Measurements from ENCODE around the gene ZMIZ1.

Gene ZMIZ1

DNA sequence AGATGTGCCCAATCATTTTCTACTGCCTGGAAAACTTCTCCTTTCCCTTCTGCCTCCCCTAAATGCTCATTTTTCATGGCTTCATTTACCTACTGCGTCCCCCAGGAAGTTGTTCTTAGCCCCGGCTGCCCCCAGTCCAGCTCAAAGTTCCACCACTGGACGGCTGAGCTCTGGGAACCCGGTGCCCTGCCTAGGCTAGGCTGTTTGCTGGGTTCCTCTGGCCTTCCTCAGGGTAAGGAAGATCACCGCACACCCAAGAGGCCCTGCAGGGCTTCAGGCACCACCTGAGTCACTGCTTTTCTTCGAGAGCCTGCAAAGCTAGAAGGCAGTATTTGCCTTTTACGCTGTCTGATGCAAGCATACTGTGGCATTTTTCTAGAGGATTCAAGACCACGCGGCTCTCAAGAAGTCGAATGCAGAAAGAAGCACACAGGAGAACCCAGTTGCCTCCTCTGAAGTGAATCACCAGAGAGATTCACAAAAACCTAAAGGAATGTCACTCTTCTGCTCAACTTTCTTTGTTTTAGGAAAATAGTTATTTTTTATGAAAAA lies 46.7 kb upstream of the ZMIZ1 start:
- no peak overlapping the region for H3K4me2 ChIP-seq (ENCODE audit: low read length)
- no peak overlapping the region for H3K27ac ChIP-seq (ENCODE audit: low read depth, low read length)
- no peak overlapping the region for H3K23ac ChIP-seq (ENCODE audit: low read length)

DNA sequence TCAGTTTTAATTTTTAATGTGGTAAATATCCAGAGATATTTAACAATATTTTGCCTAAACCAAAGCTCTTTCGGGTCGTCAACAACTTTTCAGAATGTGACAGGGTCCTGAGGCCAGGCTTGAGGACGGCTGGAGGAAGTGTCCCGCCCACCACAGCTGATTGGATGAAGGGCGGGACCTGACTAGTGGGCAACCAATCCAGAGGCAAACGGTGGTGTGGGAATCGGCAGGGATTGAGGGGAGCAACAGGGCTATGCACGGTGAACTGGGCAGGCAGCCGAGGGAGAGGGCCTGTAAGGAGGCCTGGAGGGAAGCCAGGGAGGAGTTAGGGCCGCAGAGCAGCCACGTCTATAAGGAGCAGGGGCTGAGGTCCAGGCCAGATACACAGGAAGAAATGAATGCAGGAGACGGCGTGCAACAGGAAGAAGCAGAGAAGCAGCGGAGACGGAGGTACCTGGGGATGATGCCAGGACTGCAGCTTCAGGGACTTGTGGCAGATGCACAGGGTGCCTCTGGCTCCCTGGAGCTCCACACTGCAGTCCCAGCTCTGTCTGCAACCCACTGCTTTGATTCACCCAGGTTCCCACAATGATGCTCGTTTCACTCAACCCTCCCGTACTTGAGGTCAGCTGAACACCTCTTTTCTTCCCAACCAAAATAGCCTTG lies 46.1 kb upstream of the ZMIZ1 start:
- Histone ChIP-seq H3K23ac (ENCODE audit: low read length) (no peak overlapping the region), H3K4ac (ENCODE audit: low read depth, low read length) (no peak overlapping the region), H4K8ac (ENCODE audit: low read depth, low read length) (no peak overlapping the region), H3K79me1 (ENCODE audit: low read length) (no peaks in the 10 kb centered on the region), H3K27me3 (ENCODE audit: insufficient read depth, low read length, poor library complexity) (no peaks in the 10 kb centered on the region), H3K27ac (ENCODE audit: low read depth, low read length) (no peak overlapping the region), H2BK15ac (replicated peaks; ENCODE audit: low read depth) (no peak overlapping the region), H3K4me3 (ENCODE audit: low read length) (no peak overlapping the region), H4K5ac (ENCODE audit: low read length) (no peak overlapping the region), H3K56ac (ENCODE audit: low read length) (no peak overlapping the region), H3K79me2 (ENCODE audit: control insufficient read depth, insufficient read depth, low read length) (no peaks in the 10 kb centered on the region), H2AK5ac (ENCODE audit: low read length) (no peak overlapping the region), H3K9ac (ENCODE audit: low read length) (no peak overlapping the region), H3K18ac (ENCODE audit: low read length) (no peak overlapping the region), H2BK5ac (ENCODE audit: low read length) (no peak overlapping the region), H3K4me2 (ENCODE audit: low read length) (no peak overlapping the region), H3K36me3 (ENCODE audit: control insufficient read depth, insufficient read depth, low read length) (no peaks in the 10 kb centered on the region), H2BK120ac (ENCODE audit: low read depth, low read length) (no peak overlapping the region), H3K4me1 (ENCODE audit: control insufficient read depth, low read depth, low read length) (peaks cover 3% of the 10 kb centered on the region)
- DNase-seq, result peak; percentile 67
- no CpG with 5 or more reads among the region's 17 CpGs for WGBS (ENCODE audit: extremely low coverage, insufficient coverage, low lambda C conversion rate)

More for the DNA sequence above, 46.7 kb upstream of the ZMIZ1 start:
- no peak overlapping the region for H3K18ac ChIP-seq (ENCODE audit: low read length)
- no peak overlapping the region for H2AK5ac ChIP-seq (ENCODE audit: low read length)
- no CpG with 5 or more reads among the region's 10 CpGs for WGBS (ENCODE audit: extremely low coverage, insufficient coverage, low lambda C conversion rate)
- H3K79me1 ChIP-seq (ENCODE audit: low read length), result no peaks in the 10 kb centered on the region
- no peak overlapping the region for H2BK5ac ChIP-seq (ENCODE audit: low read length)
- no peaks in the 10 kb centered on the region for H3K36me3 ChIP-seq (ENCODE audit: control insufficient read depth, insufficient read depth, low read length)
- H2BK15ac ChIP-seq (replicated peaks; ENCODE audit: low read depth), result no peak overlapping the region
- no peak overlapping the region for H2BK120ac ChIP-seq (ENCODE audit: low read depth, low read length)
- no peak overlapping the region for H4K5ac ChIP-seq (ENCODE audit: low read length)
- no peak overlapping the region for H3K9ac ChIP-seq (ENCODE audit: low read length)
- no peak overlapping the region for H3K56ac ChIP-seq (ENCODE audit: low read length)
- H3K4me1 ChIP-seq (ENCODE audit: control insufficient read depth, low read depth, low read length), result peaks cover 3% of the 10 kb centered on the region
- no peaks in the 10 kb centered on the region for H3K27me3 ChIP-seq (ENCODE audit: insufficient read depth, low read length, poor library complexity)
- H3K4ac ChIP-seq (ENCODE audit: low read depth, low read length), result no peak overlapping the region
- no peak overlapping the region for H3K4me3 ChIP-seq (ENCODE audit: low read length)
- no peak overlapping the region for H4K8ac ChIP-seq (ENCODE audit: low read depth, low read length)
- no peak for DNase-seq
- no peaks in the 10 kb centered on the region for H3K79me2 ChIP-seq (ENCODE audit: control insufficient read depth, insufficient read depth, low read length)

DNA sequence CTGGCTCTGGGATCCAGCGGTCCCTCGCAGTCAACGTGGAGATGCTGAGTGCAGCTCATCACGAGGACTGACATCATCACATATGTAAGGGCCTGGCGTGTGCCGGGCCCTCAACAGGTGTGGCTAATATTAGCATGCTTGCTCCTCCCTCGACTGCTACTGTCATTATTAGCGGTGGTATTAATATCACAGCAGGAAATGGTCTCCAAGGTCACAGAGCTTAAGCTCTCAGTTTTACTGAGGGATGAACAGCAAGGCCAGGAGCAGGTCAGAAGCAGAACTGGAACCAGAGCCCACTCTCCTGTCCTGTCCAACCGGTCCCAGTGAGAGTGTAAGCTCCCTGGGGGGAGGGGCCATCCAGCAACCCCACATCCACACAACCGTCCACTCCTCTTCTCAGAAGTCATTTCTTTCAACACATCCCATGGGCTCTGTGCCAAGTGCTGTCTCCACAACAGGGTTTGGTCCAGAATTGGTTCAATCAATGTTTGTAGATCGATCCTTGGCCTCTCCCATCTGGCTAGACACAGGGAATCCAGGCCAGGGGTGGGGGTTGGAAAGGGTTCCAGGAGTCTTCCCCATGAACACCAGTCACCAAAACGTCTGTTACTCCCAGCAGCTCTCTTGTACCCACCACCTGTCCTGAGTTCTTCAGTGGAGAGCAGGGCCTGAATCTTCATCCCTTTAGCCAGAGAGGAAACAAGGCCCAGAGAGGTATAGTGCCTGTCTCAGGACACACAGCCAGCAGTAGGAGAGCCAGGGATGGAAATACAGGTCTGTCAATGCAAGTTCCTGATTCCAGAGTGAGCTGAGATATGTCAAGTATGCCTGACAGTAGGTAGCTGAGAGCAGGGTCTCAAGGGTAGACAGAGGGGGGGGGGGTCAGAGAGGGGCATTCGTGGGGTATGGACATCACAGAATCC lies 45.3 kb upstream of the ZMIZ1 start:
- Histone ChIP-seq H3K27me3 (ENCODE audit: insufficient read depth, low read length, poor library complexity) (no peaks in the 10 kb centered on the region), H4K5ac (ENCODE audit: low read length) (no peak overlapping the region), H3K79me1 (ENCODE audit: low read length) (no peaks in the 10 kb centered on the region), H2BK120ac (ENCODE audit: low read depth, low read length) (no peak overlapping the region), H3K36me3 (ENCODE audit: control insufficient read depth, insufficient read depth, low read length) (no peaks in the 10 kb centered on the region), H3K4me1 (ENCODE audit: control insufficient read depth, low read depth, low read length) (peaks cover 3% of the 10 kb centered on the region), H3K4ac (ENCODE audit: low read depth, low read length) (no peak overlapping the region), H3K9ac (ENCODE audit: low read length) (no peak overlapping the region), H3K4me2 (ENCODE audit: low read length) (no peak overlapping the region), H4K8ac (ENCODE audit: low read depth, low read length) (no peak overlapping the region), H2BK15ac (replicated peaks; ENCODE audit: low read depth) (no peak overlapping the region), H3K23ac (ENCODE audit: low read length) (no peak overlapping the region), H3K18ac (ENCODE audit: low read length) (no peak overlapping the region), H3K27ac (ENCODE audit: low read depth, low read length) (no peak overlapping the region), H3K79me2 (ENCODE audit: control insufficient read depth, insufficient read depth, low read length) (no peaks in the 10 kb centered on the region), H2BK5ac (ENCODE audit: low read length) (no peak overlapping the region), H3K4me3 (ENCODE audit: low read length) (no peak overlapping the region), H2AK5ac (ENCODE audit: low read length) (no peak overlapping the region), H3K56ac (ENCODE audit: low read length) (no peak overlapping the region)
- WGBS (ENCODE audit: extremely low coverage, insufficient coverage, low lambda C conversion rate), result no CpG with 5 or more reads among the region's 13 CpGs
- no peak for DNase-seq

DNA sequence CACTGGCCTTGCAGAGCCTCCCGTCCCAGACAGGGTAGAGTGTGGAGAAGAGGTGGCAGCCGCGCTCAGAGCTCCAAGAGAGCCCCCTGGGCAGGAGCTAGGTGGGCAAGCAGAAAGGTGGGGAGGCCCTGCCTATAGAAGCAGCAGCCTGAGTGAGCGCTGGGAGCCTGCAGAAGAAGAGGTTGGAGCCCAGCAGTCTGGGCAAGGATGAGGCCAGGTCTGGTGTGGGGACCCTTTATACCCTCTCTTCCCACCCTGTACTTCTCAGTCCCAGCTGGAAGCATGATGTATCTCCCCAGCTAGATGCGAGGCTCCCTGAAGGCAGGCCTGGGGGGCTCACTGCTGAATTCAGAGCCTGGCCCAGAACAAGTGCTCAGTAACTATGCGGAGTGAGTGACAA lies 44.5 kb upstream of the ZMIZ1 start:
- Histone ChIP-seq H3K18ac (ENCODE audit: low read length) (no peak overlapping the region), H2AK5ac (ENCODE audit: low read length) (no peak overlapping the region), H3K79me1 (ENCODE audit: low read length) (no peaks in the 10 kb centered on the region), H3K4me3 (ENCODE audit: low read length) (no peak overlapping the region), H4K8ac (ENCODE audit: low read depth, low read length) (no peak overlapping the region), H3K4me1 (ENCODE audit: control insufficient read depth, low read depth, low read length) (peaks cover 3% of the 10 kb centered on the region), H2BK15ac (replicated peaks; ENCODE audit: low read depth) (no peak overlapping the region), H3K23ac (ENCODE audit: low read length) (no peak overlapping the region), H2BK5ac (ENCODE audit: low read length) (no peak overlapping the region), H2BK120ac (ENCODE audit: low read depth, low read length) (no peak overlapping the region), H3K27me3 (ENCODE audit: insufficient read depth, low read length, poor library complexity) (no peaks in the 10 kb centered on the region), H3K56ac (ENCODE audit: low read length) (no peak overlapping the region), H3K9ac (ENCODE audit: low read length) (no peak overlapping the region), H4K5ac (ENCODE audit: low read length) (no peak overlapping the region), H3K79me2 (ENCODE audit: control insufficient read depth, insufficient read depth, low read length) (no peaks in the 10 kb centered on the region), H3K4me2 (ENCODE audit: low read length) (no peak overlapping the region), H3K36me3 (ENCODE audit: control insufficient read depth, insufficient read depth, low read length) (no peaks in the 10 kb centered on the region), H3K4ac (ENCODE audit: low read depth, low read length) (no peak overlapping the region), H3K27ac (ENCODE audit: low read depth, low read length) (no peak overlapping the region)
- DNase-seq, result no peak
- WGBS (ENCODE audit: extremely low coverage, insufficient coverage, low lambda C conversion rate), result no CpG with 5 or more reads among the region's 6 CpGs

DNA sequence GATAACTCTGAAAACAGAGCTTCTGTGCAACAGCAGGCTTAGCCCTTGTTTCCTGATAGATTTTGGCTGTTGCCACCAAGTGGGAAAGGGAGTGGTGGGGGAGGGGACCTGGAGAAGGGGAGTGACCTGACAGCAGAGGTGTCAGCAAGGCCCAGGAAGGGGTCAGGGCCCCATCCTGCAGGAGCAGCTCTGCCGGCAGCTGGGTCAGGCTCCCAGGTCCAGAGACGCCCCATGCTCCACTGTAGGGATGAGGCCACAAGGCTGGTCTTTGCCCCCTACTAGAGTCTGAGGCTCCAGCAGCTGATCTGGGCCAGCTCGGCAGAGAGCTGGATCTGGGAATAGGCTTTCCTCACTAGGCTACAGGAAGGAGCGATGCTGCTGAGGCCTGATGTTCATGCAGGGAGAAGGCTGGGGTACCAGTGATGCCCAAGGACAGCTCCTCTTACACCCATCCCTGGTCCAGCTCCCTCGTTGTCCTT lies 44.0 kb upstream of the ZMIZ1 start:
- Histone ChIP-seq H3K36me3 (ENCODE audit: control insufficient read depth, insufficient read depth, low read length) (no peaks in the 10 kb centered on the region), H3K23ac (ENCODE audit: low read length) (no peak overlapping the region), H3K18ac (ENCODE audit: low read length) (no peak overlapping the region), H3K56ac (ENCODE audit: low read length) (no peak overlapping the region), H2BK120ac (ENCODE audit: low read depth, low read length) (no peak overlapping the region), H3K4me1 (ENCODE audit: control insufficient read depth, low read depth, low read length) (peaks cover 3% of the 10 kb centered on the region), H3K9ac (ENCODE audit: low read length) (no peak overlapping the region), H2AK5ac (ENCODE audit: low read length) (no peak overlapping the region), H3K27me3 (ENCODE audit: insufficient read depth, low read length, poor library complexity) (no peaks in the 10 kb centered on the region), H3K4ac (ENCODE audit: low read depth, low read length) (no peak overlapping the region), H4K8ac (ENCODE audit: low read depth, low read length) (no peak overlapping the region), H2BK15ac (replicated peaks; ENCODE audit: low read depth) (no peak overlapping the region), H2BK5ac (ENCODE audit: low read length) (no peak overlapping the region), H3K27ac (ENCODE audit: low read depth, low read length) (no peak overlapping the region), H3K4me3 (ENCODE audit: low read length) (no peak overlapping the region), H3K79me1 (ENCODE audit: low read length) (no peaks in the 10 kb centered on the region), H4K5ac (ENCODE audit: low read length) (no peak overlapping the region), H3K79me2 (ENCODE audit: control insufficient read depth, insufficient read depth, low read length) (no peaks in the 10 kb centered on the region), H3K4me2 (ENCODE audit: low read length) (no peak overlapping the region)
- no CpG with 5 or more reads among the region's 5 CpGs for WGBS (ENCODE audit: extremely low coverage, insufficient coverage, low lambda C conversion rate)
- peak; percentile 51 for DNase-seq

Measured in mesendoderm (in vitro differentiated cells).